A549 (cell line): ENCODE results near the gene SH3GL2. TPM values are rescaled to one million over a fixed set of nuclear protein-coding genes. Genes with fewer than 3 reads are reported as not detected.

ENCODE experiments used
- ATAC-seq, 2 experiments: fragments of 200-7000 bp in 1 of 2; fragments of >200 bp in 1 of 2; cut with Nextera tagmentation in 1 of 2; cut with Tn5 transposase in 1 of 2; 3 replicates each; pipeline versions ENCODE4 v1.8.0 to v1.9.1; 2018 to 2020; ENCODE audit warnings: mild to moderate bottlenecking in 1 of 2, moderate library complexity in 1 of 2
- CTCF ChIA-PET: fragments of 300-600 bp; sonication (Branson Sonifier 250); formaldehyde crosslinking; extraction: SDS; loops from one replicate; lab custom pipeline; 2021; ENCODE audit warnings: antibody characterized with exemption, inconsistent platforms; lab: Yijun Ruan, JAX
- POLR2A ChIA-PET: fragments of 350-600 bp; formaldehyde crosslinking; extraction: SDS; loops from one replicate; lab custom pipeline; 2021; ENCODE audit warnings: antibody characterized with exemption, inconsistent platforms; lab: Yijun Ruan, JAX
- DNase-seq, 2 experiments: peaks; one replicate each; pipeline versions ENCODE4 v3.0.0 to v3.0.0-alpha.2; 2011 to 2016; ENCODE audit warnings: low read depth in 1 of 2, low spot score in 1 of 2
- FAIRE-seq: peaks from 2 replicates; lab custom pipeline; 2011; peaks lifted over from hg19 to GRCh38; lab: Jason Lieb, UNC
- H3K27ac ChIP-seq, 2 experiments: fragments of >200 bp; sonication (Bioruptor Twin); formaldehyde crosslinking; 3 replicates each; pipeline ENCODE4 v1.5.1; 2016 to 2017
- H3K4me1 ChIP-seq: fragments of >200 bp; sonication (Bioruptor Twin); formaldehyde crosslinking; 3 replicates; pipeline ENCODE4 v1.6.1; 2016
- H3K4me2 ChIP-seq: fragments of >200 bp; sonication (Bioruptor Twin); formaldehyde crosslinking; 3 replicates; pipeline ENCODE4 v1.6.1; 2016
- H3K4me3 ChIP-seq: fragments of >200 bp; sonication (Bioruptor Twin); formaldehyde crosslinking; 3 replicates; pipeline ENCODE4 v1.5.1; 2016
- H3K9me3 ChIP-seq: fragments of >200 bp; sonication (Bioruptor Twin); formaldehyde crosslinking; 3 replicates; pipeline ENCODE4 v1.6.1; 2016
- CBX2 ChIP-seq: fragments of 200-600 bp; sonication (generic); IDR thresholded peaks from 2 replicates; pipeline ENCODE4 v1.6.1; 2016; ENCODE audit warnings: low read depth, mild to moderate bottlenecking, borderline replicate concordance
- CBX8 ChIP-seq: fragments of 200-600 bp; sonication (generic); IDR thresholded peaks from 2 replicates; pipeline ENCODE4 v1.6.1; 2016
- EP300 ChIP-seq, 2 experiments: fragments of >200 bp; sonication (Bioruptor Twin); formaldehyde crosslinking; IDR thresholded peaks; 2 replicates in 1 of 2; 3 replicates in 1 of 2; pipeline ENCODE4 v1.6.1; 2016 to 2017
- FOSB ChIP-seq: fragments of 250-450 bp; sonication (Bioruptor Pico); IDR thresholded peaks from 2 replicates; pipeline ENCODE4 v1.5.0; 2020; ENCODE audit warnings: mild to moderate bottlenecking, moderate library complexity
- FOSL2 ChIP-seq, 2 experiments: fragments of 450-650 bp in 1 of 2; fragments of >200 bp in 1 of 2; sonication (Bioruptor Twin) in 1 of 2; formaldehyde crosslinking; IDR thresholded peaks; 2 replicates each; pipeline versions ENCODE4 v1.5.0 to v1.6.1; 2016 to 2020; ENCODE audit warnings: mild to moderate bottlenecking in 1 of 2, moderate library complexity in 1 of 2
- FOXS1 ChIP-seq: fragments of 250-450 bp; sonication (Bioruptor Pico); IDR thresholded peaks from 2 replicates; pipeline ENCODE4 v1.5.0; 2020; ENCODE audit warnings: mild to moderate bottlenecking, moderate library complexity
- HEYL ChIP-seq: fragments of 250-450 bp; sonication (Bioruptor Pico); IDR thresholded peaks from 2 replicates; pipeline ENCODE4 v1.8.0; 2021; ENCODE audit warnings: mild to moderate bottlenecking, moderate library complexity
- HOXA7 ChIP-seq: fragments of 250-450 bp; sonication (Bioruptor Pico); IDR thresholded peaks from 2 replicates; pipeline ENCODE4 v1.5.0; 2020; ENCODE audit warnings: mild to moderate bottlenecking, moderate library complexity
- HOXB13 ChIP-seq: fragments of 250-450 bp; sonication (Bioruptor Pico); IDR thresholded peaks from 2 replicates; pipeline ENCODE4 v1.5.0; 2020; ENCODE audit warnings: low read depth, mild to moderate bottlenecking, moderate library complexity
- JUN ChIP-seq, 2 experiments: fragments of >200 bp; sonication (Bioruptor Twin); formaldehyde crosslinking; IDR thresholded peaks; 2 replicates in 1 of 2; 3 replicates in 1 of 2; pipeline ENCODE4 v1.6.1; 2016 to 2017
- KDM5A ChIP-seq: fragments of 200-600 bp; sonication (generic); IDR thresholded peaks from 2 replicates; pipeline ENCODE4 v1.6.1; 2016; ENCODE audit warnings: antibody characterized with exemption, mild to moderate bottlenecking
- MAFK ChIP-seq: fragments of 450-650 bp; IDR thresholded peaks from 2 replicates; pipeline ENCODE4 v1.6.1; 2014; ENCODE audit not compliant: partially characterized antibody
- MAZ ChIP-seq: fragments of 150-350 bp; IDR thresholded peaks from 2 replicates; pipeline ENCODE4 v1.6.1; 2014; ENCODE audit warnings: antibody characterized with exemption, low read depth, low read length, borderline replicate concordance
- NFE2L2 ChIP-seq: fragments of 150-350 bp; conservative IDR thresholded peaks from 2 replicates; pipeline ENCODE4 v1.6.1; 2014; ENCODE audit warnings: low read length
- PHF8 ChIP-seq: fragments of 200-600 bp; sonication (generic); IDR thresholded peaks from 2 replicates; pipeline ENCODE4 v1.6.1; 2016; ENCODE audit warnings: low read depth, mild to moderate bottlenecking, antibody characterized with exemption, moderate library complexity, borderline replicate concordance
- POLR2A ChIP-seq: IDR thresholded peaks from 2 replicates; pipeline ENCODE4 v1.6.1; 2012; ENCODE audit warnings: mild to moderate bottlenecking, low read length
- RAD21 ChIP-seq, 2 experiments: fragments of >200 bp in 1 of 2; sonication (Bioruptor Twin) in 1 of 2; formaldehyde crosslinking in 1 of 2; IDR thresholded peaks in 1 of 2; conservative IDR thresholded peaks in 1 of 2; 2 replicates in 1 of 2; 3 replicates in 1 of 2; pipeline ENCODE4 v1.6.1; 2012 to 2018; ENCODE audit warnings: inconsistent platforms in 1 of 2
- RARB ChIP-seq: fragments of 250-450 bp; sonication (Bioruptor Pico); IDR thresholded peaks from 2 replicates; pipeline ENCODE4 v1.8.0; 2021; ENCODE audit warnings: mild to moderate bottlenecking, moderate library complexity
- RCOR1 ChIP-seq: fragments of 150-350 bp; IDR thresholded peaks from 2 replicates; pipeline ENCODE4 v1.6.1; 2014; ENCODE audit warnings: antibody characterized with exemption, low read length, low read depth
- REST ChIP-seq: fragments of 200-600 bp; sonication (generic); IDR thresholded peaks from 2 replicates; pipeline ENCODE4 v1.6.1; 2016; ENCODE audit warnings: antibody characterized with exemption, mild to moderate bottlenecking, moderate library complexity
- RNF2 ChIP-seq: fragments of 200-600 bp; sonication (generic); IDR thresholded peaks from 2 replicates; pipeline ENCODE4 v1.6.1; 2016; ENCODE audit warnings: low read depth, mild to moderate bottlenecking, antibody characterized with exemption, moderate library complexity, borderline replicate concordance
- TFCP2L1 ChIP-seq: fragments of 250-450 bp; sonication (Bioruptor Pico); IDR thresholded peaks from 2 replicates; pipeline ENCODE4 v1.5.0; 2021; ENCODE audit warnings: mild to moderate bottlenecking
- ZC3H11A ChIP-seq: fragments of 450-650 bp; IDR thresholded peaks from 2 replicates; pipeline ENCODE4 v1.6.1; 2014; ENCODE audit warnings: antibody characterized with exemption, mild to moderate bottlenecking
- ZSCAN20 ChIP-seq: fragments of 250-450 bp; sonication (Bioruptor Pico); IDR thresholded peaks from 2 replicates; pipeline ENCODE4 v1.8.0; 2022; ENCODE audit warnings: mild to moderate bottlenecking, moderate library complexity
- WGBS: methylation state at CpG from one replicate; pipeline ENCODE4 v1.1.6; 2017; ENCODE audit errors: missing lambda C conversion rate; 5-methylcytosine and 5-hydroxymethylcytosine counted together
- polyA plus RNA-seq, 4 experiments: library from polyadenylated mRNA; depleted of rRNA in 3 of 4; stranded (reverse); fragments of >200 nt; fragmentation: RNase III in 1 of 4; extraction: RNeasy Plus Mini Kit Qiagen cat#74134 plus additional on column Dnase treatment in 1 of 4; gene quantifications; 2 replicates in 3 of 4; 3 replicates in 1 of 4; pipeline ENCODE4 v1.2.3, GENCODE V29; 2011 to 2017
- TF ChIP-seq, protein P1 (sequence below): fragments of 250-450 bp; sonication (Bioruptor Pico); IDR thresholded peaks from 2 replicates; pipeline ENCODE4 v1.5.0; 2020; ENCODE audit warnings: low read depth, mild to moderate bottlenecking, moderate library complexity

SH3GL2 gene
- polyA plus RNA-seq, 2 of the 4 experiments (the other 2 are of a cell fraction): 0.03 TPM

GRCh38 chr9:17752021-17752420 is 173.2 kb downstream of the SH3GL2 start:
- CTCF ChIA-PET: interaction anchor here (1.5 kb wide), 1 partner anchor 51 kb away, joined by 4 read pairs; no protein-coding TSS in a partner anchor
- POLR2A ChIA-PET: no interaction called here
- Histone ChIP-seq H3K27ac (no peak overlapping the region), H3K4me2 (no peak overlapping the region), H3K4me1 (no peaks in the 10 kb centered on the region), H3K9me3 (no peaks in the 10 kb centered on the region), H3K4me3 (no peak overlapping the region)
- under 1% methylated on average over 3 of the region's 3 CpGs for WGBS
- no peak for ATAC-seq
- TF ChIP-seq REST (no peak), ZC3H11A (no peak), RARB (CRISPR knock-in tag) (no peak), CBX2 (no peak), RAD21 (conservative IDR thresholded peaks at IDR 0.05 in 1 of 2, IDR thresholded peaks at IDR 0.05 in 1 of 2) (no peak), MAZ (no peak), FOSL2 (IDR thresholded peaks at IDR 0.05) (no peak), FOSL2 (CRISPR knock-in tag; IDR thresholded peaks at IDR 0.05) (no peak), POLR2A (no peak), RNF2 (no peak), CBX8 (no peak), HEYL (CRISPR knock-in tag) (no peak), HOXA7 (CRISPR knock-in tag) (no peak), MAFK (no peak), ZSCAN20 (no peak), FOSB (CRISPR knock-in tag) (no peak), EP300 (IDR thresholded peaks at IDR 0.05) (no peak), PHF8 (no peak), FOXS1 (CRISPR knock-in tag) (no peak), TFCP2L1 (CRISPR knock-in tag) (no peak), KDM5A (no peak)
- no peak for FAIRE-seq
- DNase-seq: no peak

- H3K4me1 ChIP-seq: no peaks in the 10 kb centered on the region
- ATAC-seq: no peak
- POLR2A ChIA-PET: no interaction called here
- TF ChIP-seq RCOR1 (no peak), NFE2L2 (no peak), JUN (IDR thresholded peaks at IDR 0.05) (no peak), HOXB13 (no peak)
- TF ChIP-seq, protein P1, sequence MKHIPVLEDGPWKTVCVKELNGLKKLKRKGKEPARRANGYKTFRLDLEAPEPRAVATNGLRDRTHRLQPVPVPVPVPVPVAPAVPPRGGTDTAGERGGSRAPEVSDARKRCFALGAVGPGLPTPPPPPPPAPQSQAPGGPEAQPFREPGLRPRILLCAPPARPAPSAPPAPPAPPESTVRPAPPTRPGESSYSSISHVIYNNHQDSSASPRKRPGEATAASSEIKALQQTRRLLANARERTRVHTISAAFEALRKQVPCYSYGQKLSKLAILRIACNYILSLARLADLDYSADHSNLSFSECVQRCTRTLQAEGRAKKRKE (CRISPR knock-in tag): no peak
- no peak for DNase-seq
- no peak overlapping the region for H3K4me3 ChIP-seq
- CTCF ChIA-PET: no interaction called here
- no peak overlapping the region for H3K27ac ChIP-seq
- FAIRE-seq: no peak
- no peak overlapping the region for H3K4me2 ChIP-seq
- H3K9me3 ChIP-seq: no peaks in the 10 kb centered on the region
- WGBS: 6% methylated on average over 2 of the region's 2 CpGs
Observed at GRCh38 chr9:17757816-17758215, 178.9 kb downstream of the SH3GL2 start.
